GM12878 (cell line): ENCODE data around the gene KRTAP1-3. TPM values are rescaled to one million over a fixed set of nuclear protein-coding genes. Genes with fewer than 3 reads are reported as not detected.

Source experiments
- ATAC-seq: fragments of 200-7000 bp; cut with Tn5 transposase; 3 replicates; pipeline ENCODE4 v1.9.1; 2020; ENCODE audit warnings: mild to moderate bottlenecking, moderate library complexity
- BruUV-seq: library from RNA; stranded (reverse); fragments of 400-500 nt; replicated peaks from 2 replicates; lab custom pipeline; 2021; lab: Mats Ljungman, UMichigan
- CTCF ChIA-PET: fragments of 300-600 bp; sonication (Branson Sonifier 250); formaldehyde crosslinking; extraction: SDS; loops from one replicate; lab custom pipeline; 2021; ENCODE audit warnings: inconsistent platforms; lab: Yijun Ruan, JAX
- POLR2A ChIA-PET: fragments of 350-600 bp; formaldehyde crosslinking; extraction: SDS; loops from one replicate; lab custom pipeline; 2021; ENCODE audit warnings: inconsistent platforms; lab: Charles Lee
- RAD21 ChIA-PET: fragments of 300-600 bp; sonication (Branson Sonifier 250); formaldehyde crosslinking; loops from one replicate; lab custom pipeline; 2023; ENCODE audit warnings: antibody characterized with exemption; ENCODE audit not compliant: unreplicated experiment; lab: Charles Lee
- SMC1A ChIA-PET: fragments of 300-600 bp; sonication (Branson Sonifier 250); formaldehyde crosslinking; loops from one replicate; lab custom pipeline; 2023; ENCODE audit not compliant: unreplicated experiment, uncharacterized antibody; lab: Charles Lee
- DNase-seq: peaks from one replicate; pipeline ENCODE4 v3.0.0-alpha.2; 2011; ENCODE audit warnings: low read depth, low spot score
- FAIRE-seq: peaks from 3 replicates; lab custom pipeline; 2011; peaks lifted over from hg19 to GRCh38; lab: Jason Lieb, UNC
- H2AFZ ChIP-seq: 2 replicates; pipeline ENCODE4 v1.6.0; 2011; ENCODE audit warnings: low read depth, low read length, control low read depth; ENCODE audit not compliant: control insufficient read depth
- H3K27ac ChIP-seq: 2 replicates; pipeline ENCODE4 v1.5.1; 2011; ENCODE audit warnings: control low read depth; ENCODE audit not compliant: control insufficient read depth, insufficient read depth
- H3K27me3 ChIP-seq, 2 experiments: replicated peaks in 1 of 2; 2 replicates each; pipeline versions ENCODE4 v1.6.0 to v1.6.1; 2011; ENCODE audit warnings: low read length in 1 of 2; ENCODE audit not compliant: control insufficient read depth in 2 of 2, insufficient read depth in 2 of 2
- H3K36me3 ChIP-seq, 2 experiments: 2 replicates each; pipeline ENCODE4 v1.5.1; 2011; ENCODE audit warnings: low read length in 1 of 2; ENCODE audit not compliant: control insufficient read depth in 2 of 2, insufficient read depth in 2 of 2
- H3K4me1 ChIP-seq: 2 replicates; pipeline ENCODE4 v1.6.1; 2011; ENCODE audit warnings: mild to moderate bottlenecking, low read length, moderate library complexity, mixed read lengths; ENCODE audit not compliant: control insufficient read depth, insufficient read depth
- H3K4me2 ChIP-seq: 2 replicates; pipeline ENCODE4 v1.6.0; 2011; ENCODE audit warnings: control low read depth; ENCODE audit not compliant: control insufficient read depth, insufficient read depth
- H3K4me3 ChIP-seq: fragments of 200-600 bp; sonication (generic); 2 replicates; pipeline ENCODE4 v1.5.1; 2016
- H3K79me2 ChIP-seq: 2 replicates; pipeline ENCODE4 v1.6.0; 2011; ENCODE audit warnings: low read length; ENCODE audit not compliant: control insufficient read depth, insufficient read depth
- H3K9ac ChIP-seq: 2 replicates; pipeline ENCODE4 v1.8.0; 2011; ENCODE audit warnings: low read length, control low read depth, mixed read lengths; ENCODE audit not compliant: control insufficient read depth, insufficient read depth
- H3K9me3 ChIP-seq: replicated peaks from 3 replicates; pipeline ENCODE4 v1.5.1; 2011; ENCODE audit warnings: mild to moderate bottlenecking, low read length; ENCODE audit not compliant: control insufficient read depth, insufficient read depth
- H4K20me1 ChIP-seq: 2 replicates; pipeline ENCODE4 v1.6.0; 2011; ENCODE audit not compliant: control insufficient read depth, insufficient read depth
- BMI1 ChIP-seq: fragments of 450-650 bp; IDR thresholded peaks from 2 replicates; pipeline ENCODE4 v1.6.1; 2016; ENCODE audit warnings: mild to moderate bottlenecking, moderate library complexity, borderline replicate concordance
- HDGF ChIP-seq: fragments of 450-650 bp; IDR thresholded peaks from 2 replicates; pipeline ENCODE4 v1.6.1; 2016; ENCODE audit warnings: antibody characterized with exemption
- MTA2 ChIP-seq: fragments of 450-650 bp; IDR thresholded peaks from 2 replicates; pipeline ENCODE4 v1.6.1; 2016; ENCODE audit warnings: low read depth, mild to moderate bottlenecking, moderate library complexity
- SUZ12 ChIP-seq: fragments of 200-600 bp; sonication (generic); IDR thresholded peaks from one replicate; pipeline ENCODE4 v1.6.1; 2018; ENCODE audit warnings: antibody characterized with exemption, mild to moderate bottlenecking; ENCODE audit not compliant: unreplicated experiment
- TCF3 ChIP-seq: IDR thresholded peaks from 2 replicates; pipeline ENCODE4 v1.6.1; 2012; ENCODE audit warnings: low read depth, mild to moderate bottlenecking, low read length, borderline replicate concordance; ENCODE audit not compliant: insufficient read depth
- WRNIP1 ChIP-seq: IDR thresholded peaks from 2 replicates; pipeline ENCODE4 v1.6.1; 2011; ENCODE audit warnings: low read depth, low read length, improper control_type of control experiment, borderline replicate concordance
- ZBED1 ChIP-seq: IDR thresholded peaks from 2 replicates; pipeline ENCODE4 v1.6.1; 2016; ENCODE audit warnings: borderline replicate concordance
- WGBS: methylation state at CpG from one replicate; pipeline ENCODE4 v1.1.6; 2016; ENCODE audit warnings: low lambda C conversion rate; ENCODE audit not compliant: insufficient replicate concordance, insufficient coverage; ENCODE audit errors: missing lambda C conversion rate; 5-methylcytosine and 5-hydroxymethylcytosine counted together
- in situ Hi-C: fragments of 300-500 bp; cut with MboI; formaldehyde crosslinking; loops from 9 replicates; pipeline ENCODE4 v1.14.3; 2018; ENCODE audit warnings: mixed read lengths
- intact Hi-C: fragments of 100-400 bp; cut with micrococcal nuclease; formaldehyde crosslinking; loops from one replicate; pipeline ENCODE4 v1.14.2; 2022; ENCODE audit not compliant: unreplicated experiment
- polyA plus RNA-seq, 11 experiments: library from polyadenylated mRNA; depleted of rRNA in 4 of 11; unstranded in 6 of 11; stranded (reverse) in 5 of 11; fragments of >200 nt; fragmentation: Nextera tagmentation in 4 of 11; fragmentation: Illumina TruSeq in 1 of 11; extraction: Ambion mirVana in 4 of 11; extraction: Trizol in 1 of 11; gene quantifications; 1 replicate in 1 of 11; 2 replicates in 10 of 11; pipeline versions ENCODE4 v1.2.1 to v1.2.3, GENCODE V29; 2011 to 2016; ENCODE audit warnings: inconsistent platforms in 2 of 11, missing spikeins in 2 of 11, low read depth in 1 of 11
- total RNA-seq, 4 experiments: library from RNA; depleted of rRNA in 3 of 4; stranded (reverse); fragments of >200 nt in 3 of 4; fragmentation: Illumina TruSeq in 1 of 4; extraction: Trizol in 1 of 4; gene quantifications; 2 replicates each; pipeline versions ENCODE4 v1.2.1 to v1.2.3, GENCODE V29; 2013 to 2021
- TF ChIP-seq, protein P1 (sequence below): fragments of 450-650 bp; conservative IDR thresholded peaks from 2 replicates; pipeline ENCODE4 v1.6.1; 2017; ENCODE audit warnings: mild to moderate bottlenecking, moderate library complexity
- TF ChIP-seq, protein P2 (sequence below): IDR thresholded peaks from 2 replicates; pipeline ENCODE4 v1.6.1; 2011; ENCODE audit warnings: mild to moderate bottlenecking, low read depth, low read length, moderate library complexity; ENCODE audit not compliant: insufficient replicate concordance

The KRTAP1-3 gene
- total and polyA plus RNA-seq, 10 of the 15 experiments (the other 5 are each of a cell fraction or from before 2014, with no cell fraction given), result not detected

DNA sequence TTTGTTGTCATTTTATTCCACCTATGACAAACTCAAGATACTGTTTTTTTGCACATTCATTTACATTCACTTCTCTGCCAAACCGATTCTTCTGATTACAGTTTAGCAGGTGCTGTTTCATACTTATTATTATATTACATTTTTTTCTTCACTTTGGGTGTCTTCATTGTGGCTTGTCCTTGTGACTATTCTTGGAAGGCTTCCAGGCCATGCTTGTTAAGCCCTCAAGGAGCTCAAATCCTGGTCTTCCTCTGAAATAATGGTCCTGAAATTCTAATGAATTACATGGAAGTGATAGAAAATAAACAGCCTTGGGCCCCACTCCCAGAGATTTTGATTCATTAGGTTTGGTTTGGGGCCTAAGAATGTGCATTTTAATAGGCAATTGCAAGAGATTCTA, 29.6 kb upstream of the KRTAP1-3 start:
- no peak overlapping the region for H3K9ac ChIP-seq
- no TSS peak for BruUV-seq
- intact Hi-C loops, result no loop called here
- ATAC-seq, result no peak
- no peak for FAIRE-seq
- no peaks in the 10 kb centered on the region for H4K20me1 ChIP-seq
- H3K27me3 ChIP-seq, result no peaks in the 10 kb centered on the region; a peak in 1 of 4 replicates
- ChIA-PET CTCF (no interaction called here), RAD21 (no interaction called here), POLR2A (no interaction called here), SMC1A (no interaction called here)
- H3K4me2 ChIP-seq, result no peak overlapping the region
- in situ Hi-C loops, result no loop called here
- no peak overlapping the region for H2AFZ ChIP-seq
- H3K4me3 ChIP-seq, result no peak overlapping the region
- TF ChIP-seq, protein P1, sequence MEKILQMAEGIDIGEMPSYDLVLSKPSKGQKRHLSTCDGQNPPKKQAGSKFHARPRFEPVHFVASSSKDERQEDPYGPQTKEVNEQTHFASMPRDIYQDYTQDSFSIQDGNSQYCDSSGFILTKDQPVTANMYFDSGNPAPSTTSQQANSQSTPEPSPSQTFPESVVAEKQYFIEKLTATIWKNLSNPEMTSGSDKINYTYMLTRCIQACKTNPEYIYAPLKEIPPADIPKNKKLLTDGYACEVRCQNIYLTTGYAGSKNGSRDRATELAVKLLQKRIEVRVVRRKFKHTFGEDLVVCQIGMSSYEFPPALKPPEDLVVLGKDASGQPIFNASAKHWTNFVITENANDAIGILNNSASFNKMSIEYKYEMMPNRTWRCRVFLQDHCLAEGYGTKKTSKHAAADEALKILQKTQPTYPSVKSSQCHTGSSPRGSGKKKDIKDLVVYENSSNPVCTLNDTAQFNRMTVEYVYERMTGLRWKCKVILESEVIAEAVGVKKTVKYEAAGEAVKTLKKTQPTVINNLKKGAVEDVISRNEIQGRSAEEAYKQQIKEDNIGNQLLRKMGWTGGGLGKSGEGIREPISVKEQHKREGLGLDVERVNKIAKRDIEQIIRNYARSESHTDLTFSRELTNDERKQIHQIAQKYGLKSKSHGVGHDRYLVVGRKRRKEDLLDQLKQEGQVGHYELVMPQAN, result no peak
- TF ChIP-seq WRNIP1, result no peak
- TF ChIP-seq, protein P2, sequence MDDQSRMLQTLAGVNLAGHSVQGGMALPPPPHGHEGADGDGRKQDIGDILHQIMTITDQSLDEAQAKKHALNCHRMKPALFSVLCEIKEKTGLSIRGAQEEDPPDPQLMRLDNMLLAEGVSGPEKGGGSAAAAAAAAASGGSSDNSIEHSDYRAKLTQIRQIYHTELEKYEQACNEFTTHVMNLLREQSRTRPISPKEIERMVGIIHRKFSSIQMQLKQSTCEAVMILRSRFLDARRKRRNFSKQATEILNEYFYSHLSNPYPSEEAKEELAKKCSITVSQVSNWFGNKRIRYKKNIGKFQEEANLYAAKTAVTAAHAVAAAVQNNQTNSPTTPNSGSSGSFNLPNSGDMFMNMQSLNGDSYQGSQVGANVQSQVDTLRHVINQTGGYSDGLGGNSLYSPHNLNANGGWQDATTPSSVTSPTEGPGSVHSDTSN, result no peak
- no peak for TF ChIP-seq TCF3
- TF ChIP-seq MTA2, result no peak
- no peak for TF ChIP-seq SUZ12
- no peak for TF ChIP-seq ZBED1
- no peak for TF ChIP-seq BMI1
- no peak for TF ChIP-seq HDGF
- H3K9me3 ChIP-seq, result no peaks in the 10 kb centered on the region
- H3K27ac ChIP-seq, result no peak overlapping the region
- no peaks in the 10 kb centered on the region for H3K36me3 ChIP-seq
- H3K79me2 ChIP-seq, result no peaks in the 10 kb centered on the region
- DNase-seq, result no peak
- H3K4me1 ChIP-seq, result no peaks in the 10 kb centered on the region
- WGBS, result 9% methylated on average over 1 of the region's 1 CpG
